LNCAP (cell line): ENCODE data around the gene RBPJL.

Source experiments
- TF ChIP-seq, protein P1 (sequence below): fragments of 450-650 bp; IDR thresholded peaks from 2 replicates; pipeline ENCODE4 v1.5.1; 2017; ENCODE audit warnings: mild to moderate bottlenecking

The RBPJL gene

GRCh38 chr20:45313065-45313695, 6.5 kb downstream of the RBPJL start:
- TF ChIP-seq, protein P1, sequence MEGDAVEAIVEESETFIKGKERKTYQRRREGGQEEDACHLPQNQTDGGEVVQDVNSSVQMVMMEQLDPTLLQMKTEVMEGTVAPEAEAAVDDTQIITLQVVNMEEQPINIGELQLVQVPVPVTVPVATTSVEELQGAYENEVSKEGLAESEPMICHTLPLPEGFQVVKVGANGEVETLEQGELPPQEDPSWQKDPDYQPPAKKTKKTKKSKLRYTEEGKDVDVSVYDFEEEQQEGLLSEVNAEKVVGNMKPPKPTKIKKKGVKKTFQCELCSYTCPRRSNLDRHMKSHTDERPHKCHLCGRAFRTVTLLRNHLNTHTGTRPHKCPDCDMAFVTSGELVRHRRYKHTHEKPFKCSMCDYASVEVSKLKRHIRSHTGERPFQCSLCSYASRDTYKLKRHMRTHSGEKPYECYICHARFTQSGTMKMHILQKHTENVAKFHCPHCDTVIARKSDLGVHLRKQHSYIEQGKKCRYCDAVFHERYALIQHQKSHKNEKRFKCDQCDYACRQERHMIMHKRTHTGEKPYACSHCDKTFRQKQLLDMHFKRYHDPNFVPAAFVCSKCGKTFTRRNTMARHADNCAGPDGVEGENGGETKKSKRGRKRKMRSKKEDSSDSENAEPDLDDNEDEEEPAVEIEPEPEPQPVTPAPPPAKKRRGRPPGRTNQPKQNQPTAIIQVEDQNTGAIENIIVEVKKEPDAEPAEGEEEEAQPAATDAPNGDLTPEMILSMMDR, result no peak

GRCh38 chr20:45313943-45314342, 7.3 kb downstream of the RBPJL start:
- TF ChIP-seq, protein P1, result no peak

GRCh38 chr20:45315672-45316071, 9.0 kb downstream of the RBPJL start:
- TF ChIP-seq, protein P1, result no peak

DNA sequence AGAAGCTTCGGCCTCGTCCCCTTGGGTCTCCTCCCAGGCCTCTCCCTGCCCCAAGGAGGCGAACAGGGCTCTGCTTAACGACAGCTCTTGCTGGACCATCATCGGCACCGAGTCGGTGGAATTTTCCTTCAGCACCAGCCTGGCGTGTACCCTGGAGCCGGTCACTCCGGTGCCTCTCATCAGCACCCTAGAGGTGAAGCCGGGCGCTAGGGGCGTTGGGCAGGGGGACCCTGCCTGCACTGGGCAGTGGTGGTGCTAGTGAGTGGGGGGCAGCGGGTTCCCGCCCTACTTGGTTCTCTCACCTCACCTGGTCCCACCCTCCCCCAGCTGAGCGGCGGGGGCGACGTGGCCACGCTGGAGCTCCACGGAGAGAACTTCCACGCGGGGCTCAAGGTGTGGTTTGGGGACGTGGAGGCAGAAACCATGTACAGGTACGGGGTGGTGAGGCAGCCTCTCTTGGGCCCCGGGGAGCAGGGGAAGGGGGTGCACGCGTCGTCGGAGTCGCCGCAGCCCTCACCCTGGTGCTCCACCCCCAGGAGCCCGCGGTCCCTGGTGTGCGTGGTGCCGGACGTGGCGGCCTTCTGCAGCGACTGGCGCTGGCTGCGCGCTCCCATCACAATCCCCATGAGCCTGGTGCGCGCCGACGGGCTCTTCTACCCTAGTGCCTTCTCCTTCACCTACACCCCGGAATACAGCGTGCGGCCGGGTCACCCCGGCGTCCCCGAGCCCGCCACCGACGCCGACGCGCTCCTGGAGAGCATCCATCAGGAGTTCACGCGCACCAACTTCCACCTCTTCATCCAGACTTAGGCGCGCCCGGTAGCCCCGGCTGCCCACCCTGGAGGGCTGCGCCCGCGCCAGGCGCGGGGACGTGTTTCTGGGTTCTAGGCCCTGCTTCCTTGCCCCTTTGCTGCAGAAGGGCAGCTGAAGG, 9.8 kb downstream of the RBPJL start:
- TF ChIP-seq, protein P1, result no peak

DNA sequence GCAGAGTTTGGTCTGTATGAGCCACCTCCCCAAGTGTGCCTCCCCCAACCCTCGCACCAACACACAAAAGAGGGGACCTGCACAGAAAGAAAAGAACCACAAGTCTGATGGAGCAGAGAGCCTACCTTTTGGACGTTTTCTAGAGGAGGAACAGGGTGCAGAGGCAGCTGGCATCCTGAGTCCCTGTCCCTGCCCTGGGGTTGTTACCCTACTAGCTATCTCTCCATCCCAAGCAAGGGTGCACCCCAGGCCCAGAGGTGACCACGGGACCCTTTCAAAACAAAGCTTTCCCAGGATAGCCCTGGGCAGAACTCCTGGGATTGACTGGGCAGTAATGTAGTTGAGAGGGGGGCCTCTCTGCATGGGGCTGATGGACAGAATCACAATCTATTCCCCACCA, 11.2 kb downstream of the RBPJL start:
- TF ChIP-seq, protein P1, result no peak

DNA sequence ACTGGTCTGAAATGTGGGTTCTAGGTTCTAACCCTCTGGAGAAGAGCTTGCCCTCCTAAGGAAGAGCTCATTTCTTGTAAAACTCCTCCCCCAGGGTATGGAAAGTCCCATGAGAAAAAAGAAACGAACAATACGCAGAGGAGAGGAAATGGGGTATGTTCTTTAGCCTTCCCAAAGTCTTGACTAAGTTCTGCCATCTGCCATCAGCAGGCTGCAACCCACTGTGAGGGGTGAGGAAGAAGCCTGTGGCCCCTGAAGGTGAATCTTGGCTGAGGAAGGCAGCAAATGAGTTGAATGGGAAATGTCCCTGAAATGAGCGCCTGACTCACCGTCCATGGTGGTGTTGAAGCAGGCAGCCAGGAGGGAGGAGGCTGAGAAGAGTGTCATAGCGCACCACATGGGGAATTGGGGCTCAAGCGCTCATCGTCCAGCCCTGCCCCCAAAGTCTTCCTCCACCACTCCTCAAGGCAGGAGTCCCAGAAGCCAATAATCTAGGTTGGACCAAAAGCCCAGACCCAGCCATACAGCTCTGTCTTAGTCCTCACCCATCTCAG, 11.8 kb downstream of the RBPJL start:
- TF ChIP-seq, protein P1, result no peak

DNA sequence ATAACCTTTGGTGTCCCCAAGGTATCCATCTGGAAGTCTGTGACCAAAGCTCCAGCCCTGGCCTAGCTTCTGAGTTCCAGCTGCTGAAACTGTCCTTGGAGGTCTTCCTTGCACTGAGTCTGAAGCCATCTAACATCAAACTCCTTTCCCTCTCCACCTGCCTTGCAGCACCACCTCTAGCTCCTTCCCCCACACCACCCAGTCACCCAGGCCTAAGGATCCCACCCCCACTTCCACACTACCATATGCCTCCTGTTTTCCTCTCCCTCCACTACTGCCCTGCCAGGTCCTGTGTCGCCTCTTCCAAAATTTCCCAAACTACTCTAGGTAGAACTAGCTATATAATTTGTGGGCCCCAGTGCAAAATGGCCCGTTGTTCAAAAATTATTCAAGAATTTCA, 12.3 kb downstream of the RBPJL start:
- TF ChIP-seq, protein P1, result no peak
